ENCODE data around the gene DISP2. TPM values are rescaled to one million over a fixed set of nuclear protein-coding genes. Genes with fewer than 3 reads are reported as not detected.

The DISP2 gene
- total RNA-seq, 6 donors from 2014 or later, result under 0.01 to 3.5 (median 0.13) TPM

DNA sequence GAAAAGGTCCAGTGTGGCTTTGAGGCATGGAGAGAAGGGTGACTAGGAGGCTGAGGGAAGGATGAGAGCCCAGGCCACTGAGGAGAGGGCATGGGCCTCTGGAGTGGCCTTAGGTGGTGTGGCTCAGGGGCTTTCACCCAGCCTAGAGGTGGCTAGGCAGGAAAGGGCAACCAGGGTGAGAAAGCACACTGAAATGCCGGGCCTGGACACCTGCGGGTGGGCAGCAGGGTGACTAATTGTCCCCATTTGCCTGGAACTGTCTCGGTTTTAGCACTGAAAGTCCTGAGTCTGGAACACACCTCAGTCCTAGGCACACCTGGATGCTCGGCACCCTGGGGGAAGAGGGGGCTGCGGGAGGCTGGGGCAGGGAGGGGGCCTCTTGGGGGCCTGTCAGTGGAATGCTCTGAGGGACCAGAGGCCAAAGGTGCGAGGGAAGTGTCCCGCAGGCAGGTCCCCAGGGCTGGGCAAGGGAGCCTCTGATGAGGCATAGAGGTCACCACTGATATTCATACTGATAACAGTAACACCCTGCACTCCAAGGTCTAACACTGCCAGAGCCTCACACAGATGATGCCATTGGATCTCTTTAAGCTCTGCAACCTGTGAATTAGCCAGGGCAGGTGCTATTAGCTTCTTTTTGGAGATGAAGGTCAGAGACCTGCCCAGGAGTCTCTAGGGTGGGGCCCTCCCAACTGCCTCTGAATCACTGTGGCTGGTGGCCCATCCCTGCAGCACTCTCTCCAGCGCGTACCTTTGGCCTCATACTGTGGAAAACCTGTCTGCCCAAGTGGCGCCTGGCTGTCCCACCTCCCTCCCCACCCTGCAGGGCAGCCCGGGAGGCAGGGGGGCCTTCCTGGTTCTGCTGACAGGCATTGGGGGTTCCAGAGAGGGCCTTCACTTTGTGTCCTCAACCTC, 10.2 kb upstream of the DISP2 start:
- H3K27me3 ChIP-seq, result no peaks in the 10 kb centered on the region
- TF ChIP-seq EP300 (IDR thresholded peaks at IDR 0.05) (no peak), POLR2AphosphoS5 (IDR thresholded peaks at IDR 0.05) (no peak), POLR2A (IDR thresholded peaks at IDR 0.05) (no peak)
- TF ChIP-seq, protein P1, sequence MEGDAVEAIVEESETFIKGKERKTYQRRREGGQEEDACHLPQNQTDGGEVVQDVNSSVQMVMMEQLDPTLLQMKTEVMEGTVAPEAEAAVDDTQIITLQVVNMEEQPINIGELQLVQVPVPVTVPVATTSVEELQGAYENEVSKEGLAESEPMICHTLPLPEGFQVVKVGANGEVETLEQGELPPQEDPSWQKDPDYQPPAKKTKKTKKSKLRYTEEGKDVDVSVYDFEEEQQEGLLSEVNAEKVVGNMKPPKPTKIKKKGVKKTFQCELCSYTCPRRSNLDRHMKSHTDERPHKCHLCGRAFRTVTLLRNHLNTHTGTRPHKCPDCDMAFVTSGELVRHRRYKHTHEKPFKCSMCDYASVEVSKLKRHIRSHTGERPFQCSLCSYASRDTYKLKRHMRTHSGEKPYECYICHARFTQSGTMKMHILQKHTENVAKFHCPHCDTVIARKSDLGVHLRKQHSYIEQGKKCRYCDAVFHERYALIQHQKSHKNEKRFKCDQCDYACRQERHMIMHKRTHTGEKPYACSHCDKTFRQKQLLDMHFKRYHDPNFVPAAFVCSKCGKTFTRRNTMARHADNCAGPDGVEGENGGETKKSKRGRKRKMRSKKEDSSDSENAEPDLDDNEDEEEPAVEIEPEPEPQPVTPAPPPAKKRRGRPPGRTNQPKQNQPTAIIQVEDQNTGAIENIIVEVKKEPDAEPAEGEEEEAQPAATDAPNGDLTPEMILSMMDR (IDR thresholded peaks at IDR 0.05), result no peak
- no peak overlapping the region for H3K4me3 ChIP-seq
- ATAC-seq (ENCODE audit: low FRiP score in 2 of 2) (no peak), DNase-seq (peak in 1 of 2 donors; percentile 45)
- H3K9me3 ChIP-seq, result no peaks in the 10 kb centered on the region
- H3K36me3 ChIP-seq, result no peaks in the 10 kb centered on the region
- H3K27ac ChIP-seq, result no peak overlapping the region
- 92 to 100% methylated on average over 2 to 11 of the region's 11 CpGs for WGBS, 2 donors
- H3K4me1 ChIP-seq, result peaks cover 12 to 22% (median 17%) of the 10 kb centered on the region in 4 donors

DNA sequence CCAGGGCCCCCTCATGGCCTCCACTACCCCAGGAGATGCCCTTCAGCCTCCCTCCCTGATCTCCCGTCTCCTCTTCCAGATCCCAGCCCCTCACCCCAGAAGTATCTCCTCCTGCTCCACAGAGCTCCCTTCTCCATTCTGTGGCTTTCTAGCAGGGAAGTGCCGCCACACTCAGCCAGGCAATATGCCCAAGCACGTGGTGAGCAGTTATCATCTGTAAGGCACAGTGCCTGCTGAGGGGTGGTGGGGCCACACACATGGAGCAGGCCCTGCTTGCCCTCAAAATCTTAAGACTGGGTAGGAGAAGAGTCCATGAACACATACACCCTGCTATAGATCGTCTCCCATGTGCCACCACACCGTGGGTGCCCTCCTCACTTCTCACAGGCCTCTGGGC, 9.5 kb upstream of the DISP2 start:
- 85 to 89% methylated on average over 5 of the region's 5 CpGs for WGBS, 2 donors
- TF ChIP-seq, protein P1 (IDR thresholded peaks at IDR 0.05), result no peak
- TF ChIP-seq POLR2A (IDR thresholded peaks at IDR 0.05) (no peak), EP300 (IDR thresholded peaks at IDR 0.05) (no peak), POLR2AphosphoS5 (IDR thresholded peaks at IDR 0.05) (no peak)
- DNase-seq (no peak), ATAC-seq (ENCODE audit: low FRiP score in 2 of 2) (no peak)
- no peak overlapping the region for H3K4me3 ChIP-seq
- H3K9me3 ChIP-seq, result no peaks in the 10 kb centered on the region
- no peaks in the 10 kb centered on the region for H3K27me3 ChIP-seq
- peaks cover 5 to 15% (median 11%) of the 10 kb centered on the region in 4 donors for H3K4me1 ChIP-seq
- H3K27ac ChIP-seq, result no peak overlapping the region
- no peaks in the 10 kb centered on the region for H3K36me3 ChIP-seq

DNA sequence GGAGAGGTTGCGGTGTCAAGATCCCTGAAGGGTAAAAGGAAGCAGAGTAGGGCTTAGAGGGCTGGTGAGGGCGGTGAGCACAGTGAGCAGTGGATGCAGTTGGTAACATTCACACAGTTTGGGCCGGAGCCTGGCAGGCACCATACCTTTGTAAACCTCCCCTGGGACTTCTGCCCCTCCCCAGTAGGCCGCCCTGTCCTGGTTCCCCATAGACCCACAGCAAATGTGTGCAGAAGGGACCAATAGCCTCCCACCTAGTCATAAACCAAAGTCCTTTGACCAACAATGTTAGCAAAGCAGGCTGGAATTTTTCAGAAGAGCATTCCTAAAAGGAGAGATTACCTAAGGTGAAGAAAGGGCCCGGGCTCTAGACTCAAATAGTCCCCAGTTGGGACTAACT, 8.9 kb upstream of the DISP2 start:
- Histone ChIP-seq H3K27me3 (no peaks in the 10 kb centered on the region), H3K27ac (no peak overlapping the region), H3K36me3 (no peaks in the 10 kb centered on the region), H3K4me1 (peaks cover 3 to 8% (median 5%) of the 10 kb centered on the region in 4 donors), H3K9me3 (no peaks in the 10 kb centered on the region), H3K4me3 (no peak overlapping the region)
- no peak for DNase-seq
- TF ChIP-seq, protein P1 (IDR thresholded peaks at IDR 0.05), result no peak
- TF ChIP-seq EP300 (IDR thresholded peaks at IDR 0.05) (no peak), POLR2A (IDR thresholded peaks at IDR 0.05) (no peak), POLR2AphosphoS5 (IDR thresholded peaks at IDR 0.05) (no peak)
- WGBS, 2 donors, result 86 to 89% methylated on average over 5 of the region's 5 CpGs
- no peak for ATAC-seq (ENCODE audit: low FRiP score in 2 of 2)

DNA sequence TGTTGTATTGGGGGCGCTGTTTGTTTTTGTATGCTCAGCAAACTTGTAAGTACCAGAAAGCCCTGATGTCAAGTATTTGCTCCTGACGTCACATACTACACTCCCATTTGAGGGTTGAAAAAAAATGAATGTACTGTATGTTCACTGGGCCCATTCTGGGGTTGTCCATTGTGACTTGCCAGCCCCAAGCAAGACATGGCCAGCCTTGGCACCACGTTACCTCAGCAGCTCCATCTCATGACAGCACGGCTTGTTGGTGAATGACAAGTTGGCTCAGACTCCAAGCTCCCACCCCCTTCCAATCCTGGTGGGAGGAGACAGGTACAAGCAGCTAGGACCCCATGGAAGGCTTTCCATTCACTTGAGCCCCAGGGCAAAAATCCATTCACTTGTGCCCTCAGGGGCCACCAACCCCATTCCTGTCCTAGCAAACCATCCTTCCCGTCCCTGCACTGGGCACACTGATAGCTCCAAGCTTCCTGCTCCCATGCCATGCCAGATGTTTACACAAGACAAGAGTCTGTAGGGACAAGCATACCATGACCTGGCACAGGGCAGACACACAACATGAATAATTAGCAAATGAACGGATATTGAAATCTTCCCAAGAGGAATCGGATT, 5.6 kb upstream of the DISP2 start:
- DNase-seq, result no peak
- WGBS, 2 donors, result 79 to 83% methylated on average over 7 of the region's 7 CpGs
- H3K4me3 ChIP-seq, result no peak overlapping the region
- H3K9me3 ChIP-seq, result no peaks in the 10 kb centered on the region
- no peaks in the 10 kb centered on the region for H3K27me3 ChIP-seq
- H3K27ac ChIP-seq, result no peak overlapping the region
- TF ChIP-seq EP300 (IDR thresholded peaks at IDR 0.05) (no peak), POLR2A (IDR thresholded peaks at IDR 0.05) (no peak), POLR2AphosphoS5 (IDR thresholded peaks at IDR 0.05) (no peak)
- TF ChIP-seq, protein P1 (IDR thresholded peaks at IDR 0.05), result no peak
- peaks cover 0 to 3% (median under 1%) of the 10 kb centered on the region in 4 donors for H3K4me1 ChIP-seq
- ATAC-seq (ENCODE audit: low FRiP score in 2 of 2), result no peak
- no peaks in the 10 kb centered on the region for H3K36me3 ChIP-seq
